GM18870 (cell line): ENCODE data around the gene ASMT.
"Not testable (repeated sequence)": the region's sequence is repeated elsewhere in the genome, so short reads cannot be mapped to it uniquely, and the experiment has no call there.

Experiments
- ATAC-seq: cut with Tn5 transposase; IDR thresholded peaks from one replicate; pipeline ENCODE4 v1.9.1; 2021; ENCODE audit warnings: moderate library complexity; ENCODE audit not compliant: unreplicated experiment

The ASMT gene

GRCh38 chrX:1646009-1646408, 31.1 kb downstream of the ASMT start:
- ATAC-seq: no peak

GRCh38 chrX:1649621-1650020, 34.8 kb downstream of the ASMT start:
- no peak for ATAC-seq

DNA sequence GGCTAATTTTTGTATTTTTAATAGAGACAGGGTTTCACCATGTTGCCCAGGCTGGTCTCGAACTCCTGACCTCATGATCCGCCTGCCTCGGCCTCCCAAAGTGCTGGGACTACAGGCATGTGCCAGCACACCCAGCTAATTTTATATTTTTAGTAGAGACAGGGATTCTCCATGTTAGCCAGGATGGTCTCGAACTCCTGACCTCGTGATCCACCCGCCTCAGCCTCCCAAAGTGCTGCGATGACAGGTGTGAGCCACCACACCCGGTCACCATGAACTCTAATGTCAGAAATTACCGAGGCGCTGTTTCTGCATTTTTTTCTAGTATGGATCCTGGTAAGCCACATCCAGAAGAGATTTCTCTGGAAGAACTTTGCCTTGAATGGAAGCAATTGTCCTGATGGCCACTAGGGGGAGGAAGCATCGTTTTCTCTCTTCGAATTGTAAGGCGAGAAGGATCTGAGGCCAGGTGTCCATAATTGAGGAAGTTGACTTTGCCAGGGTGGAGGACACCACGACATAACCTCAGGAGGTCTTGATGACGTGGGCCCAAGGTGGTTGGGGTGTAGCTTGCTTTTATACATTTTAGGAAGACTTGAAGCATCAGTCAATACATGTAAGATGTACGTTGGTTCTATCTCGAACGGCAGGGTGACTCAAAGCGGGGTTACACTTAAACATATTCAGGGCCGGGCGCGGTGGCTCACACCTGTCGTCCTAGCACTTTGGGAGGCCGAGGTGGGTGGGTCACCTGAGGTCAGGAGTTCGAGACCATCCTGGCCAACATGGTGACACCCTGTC, 37.4 kb downstream of the ASMT start:
- not testable (repeated sequence) for ATAC-seq

- no peak for ATAC-seq
Measured at GRCh38 chrX:1656379-1656778, 41.5 kb downstream of the ASMT start.

- peak; percentile 37 for ATAC-seq
Measured at GRCh38 chrX:1657367-1658070, 42.7 kb downstream of the ASMT start.

- peak; percentile 2 for ATAC-seq
Measured at GRCh38 chrX:1658071-1658491, 43.2 kb downstream of the ASMT start.

GRCh38 chrX:1659664-1660461, 45.0 kb downstream of the ASMT start:
- ATAC-seq: no peak

- ATAC-seq: peak; percentile 73
Measured at GRCh38 chrX:1661048-1661921, 46.4 kb downstream of the ASMT start.

DNA sequence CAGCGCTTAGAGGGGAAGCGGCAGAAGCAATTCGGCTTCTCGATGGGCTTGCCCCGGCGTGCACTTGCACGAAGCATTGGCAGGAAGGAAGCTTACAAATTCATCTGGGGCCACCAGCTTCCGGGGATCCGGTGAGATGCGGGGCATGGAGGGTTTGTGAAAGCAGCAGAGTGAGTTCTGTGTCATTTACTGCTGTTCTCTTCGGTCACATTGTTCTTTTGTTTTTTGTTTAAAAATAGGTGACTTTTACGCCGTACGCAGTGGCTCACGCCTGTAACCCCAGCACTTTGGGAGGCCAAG, 47.0 kb downstream of the ASMT start:
- ATAC-seq: peak; percentile 1

GRCh38 chrX:1667566-1667965, 52.7 kb downstream of the ASMT start:
- no peak for ATAC-seq

- ATAC-seq: no peak
Measured at GRCh38 chrX:1673337-1673736, 58.5 kb downstream of the ASMT start.

GRCh38 chrX:1676866-1677265, 62.0 kb downstream of the ASMT start:
- no peak for ATAC-seq

GRCh38 chrX:1679238-1679637, 64.4 kb downstream of the ASMT start:
- peak; percentile 58 for ATAC-seq

DNA sequence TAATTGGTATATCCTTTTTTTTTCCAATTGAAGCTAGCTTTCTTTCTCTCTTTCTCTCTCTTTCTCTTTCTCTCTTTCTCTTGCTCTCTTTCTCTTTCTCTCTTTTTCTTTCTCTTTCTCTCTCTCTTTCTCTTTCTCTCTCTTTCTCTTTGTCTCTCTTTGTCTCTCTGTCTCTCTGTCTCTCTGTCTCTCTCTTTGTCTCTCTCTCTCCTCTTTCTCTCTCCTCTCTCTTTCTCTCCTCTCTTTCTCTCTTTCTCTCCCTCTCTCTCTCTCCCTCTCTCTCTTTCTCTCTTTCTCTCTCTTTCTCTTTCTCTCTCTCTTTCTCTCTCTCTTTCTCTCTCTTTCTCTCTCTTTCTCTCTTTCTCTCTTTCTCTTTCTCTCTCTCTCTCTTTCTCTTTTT, 66.6 kb downstream of the ASMT start:
- ATAC-seq: no peak

GRCh38 chrX:1681856-1682255, 67.0 kb downstream of the ASMT start:
- not testable (repeated sequence) for ATAC-seq

- not testable (repeated sequence) for ATAC-seq
Measured at GRCh38 chrX:1682501-1682900, 67.6 kb downstream of the ASMT start.

- not testable (repeated sequence) for ATAC-seq
Measured at GRCh38 chrX:1684883-1685282, 70.0 kb downstream of the ASMT start.

DNA sequence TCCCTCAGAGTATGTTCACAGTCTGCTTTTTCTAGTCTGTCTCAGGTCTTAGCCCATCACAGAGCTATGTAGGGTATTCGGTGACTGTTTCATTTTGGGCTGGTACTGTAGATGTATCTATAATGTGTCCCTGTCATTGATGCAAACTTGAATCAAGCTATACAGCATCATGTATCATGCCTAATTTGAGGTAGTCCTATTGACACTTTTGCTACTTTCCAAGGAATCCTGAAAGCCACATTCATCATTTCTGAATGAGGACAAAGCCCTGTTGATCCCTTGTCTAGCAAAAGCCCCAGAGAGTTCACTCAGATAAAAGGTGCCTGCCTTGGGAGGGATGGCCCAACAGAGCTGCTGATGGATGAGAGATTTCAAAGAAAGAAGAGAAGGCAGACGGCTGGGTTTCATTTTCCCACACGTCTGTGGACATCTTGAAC, 70.6 kb downstream of the ASMT start:
- ATAC-seq: not testable (repeated sequence)

DNA sequence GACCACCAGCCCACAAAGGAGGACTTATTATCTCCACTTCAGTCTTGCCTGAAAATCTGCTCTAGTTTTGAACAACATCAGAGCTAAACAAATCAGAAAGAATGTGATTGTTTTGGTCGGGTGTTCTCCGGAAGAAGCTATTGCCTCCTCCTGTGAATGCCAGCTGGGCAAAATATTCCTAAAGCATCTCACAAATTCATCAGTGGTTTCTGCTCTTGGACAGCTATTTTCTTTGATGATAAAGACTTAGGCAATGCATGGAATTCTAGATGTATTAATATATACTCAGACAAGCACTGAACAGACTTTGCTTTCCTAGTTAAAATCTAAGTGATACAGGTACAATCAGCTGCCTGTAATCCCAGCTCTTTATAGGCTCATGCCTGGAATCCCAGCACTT, 71.8 kb downstream of the ASMT start:
- ATAC-seq: no peak
